WTC11 (cell line): ENCODE results near the gene RHBDD3.

Experiments
- IRF2 ChIP-seq: sonication (generic); formaldehyde crosslinking; IDR thresholded peaks from 2 replicates; pipeline ENCODE4 v1.8.0; 2022; ENCODE audit warnings: low read depth, missing genetic modification reagents, borderline replicate concordance
- TCF7 ChIP-seq: sonication (generic); formaldehyde crosslinking; IDR thresholded peaks from 2 replicates; pipeline ENCODE4 v1.8.0; 2022; ENCODE audit warnings: mild to moderate bottlenecking, low read depth, missing genetic modification reagents, moderate library complexity
- ZNF138 ChIP-seq: sonication (generic); formaldehyde crosslinking; conservative IDR thresholded peaks from 2 replicates; pipeline ENCODE4 v1.8.1; 2022; ENCODE audit warnings: mild to moderate bottlenecking, moderate library complexity, missing genetic modification reagents
- TF ChIP-seq, protein P1 (sequence below): fragments of 200-600 bp; IDR thresholded peaks from 2 replicates; pipeline ENCODE4 v1.8.0; 2022; ENCODE audit warnings: antibody characterized with exemption
- TF ChIP-seq, protein P2 (sequence below): sonication (generic); formaldehyde crosslinking; IDR thresholded peaks from 2 replicates; pipeline ENCODE4 v1.8.1; 2022; ENCODE audit warnings: mild to moderate bottlenecking, moderate library complexity, missing genetic modification reagents
- TF ChIP-seq, protein P3 (sequence below): sonication (generic); formaldehyde crosslinking; IDR thresholded peaks from 2 replicates; pipeline ENCODE4 v1.8.1; 2022; ENCODE audit warnings: low read depth, mild to moderate bottlenecking, moderate library complexity, missing genetic modification reagents, borderline replicate concordance
- TF ChIP-seq, protein P4 (sequence below): sonication (generic); formaldehyde crosslinking; IDR thresholded peaks from 2 replicates; pipeline ENCODE4 v1.8.1; 2023; ENCODE audit warnings: mild to moderate bottlenecking, missing genetic modification reagents

DNA sequence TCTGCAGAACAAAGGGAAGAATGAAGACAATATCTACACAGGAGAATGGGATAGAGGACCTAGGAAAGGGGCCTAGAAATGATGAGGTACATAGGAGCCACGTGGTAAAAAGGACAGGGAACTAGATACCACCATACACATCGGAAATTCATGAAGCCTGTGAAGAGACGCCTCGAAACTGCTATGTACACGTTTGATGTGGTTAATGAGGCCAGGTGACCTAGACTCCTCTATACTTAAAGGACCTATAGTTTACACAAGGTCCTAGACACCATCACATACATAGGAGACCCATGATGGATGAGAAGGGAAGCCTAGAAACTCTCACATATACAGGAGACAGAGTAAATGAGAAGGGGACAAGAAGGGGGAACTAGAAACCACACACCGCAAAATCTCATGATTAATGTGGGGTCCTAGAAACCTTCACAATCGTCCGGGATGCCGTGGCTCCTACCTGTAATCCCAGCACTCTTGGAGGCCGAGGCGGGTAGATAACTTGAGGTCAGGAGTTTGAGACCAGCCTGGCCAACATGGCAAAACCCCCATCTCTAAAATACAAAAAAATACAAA lies 23.8 kb downstream of the RHBDD3 start:
- TF ChIP-seq TCF7 (CRISPR knock-in tag) (no peak), IRF2 (CRISPR knock-in tag) (no peak), ZNF138 (no peak)
- TF ChIP-seq, protein P1, sequence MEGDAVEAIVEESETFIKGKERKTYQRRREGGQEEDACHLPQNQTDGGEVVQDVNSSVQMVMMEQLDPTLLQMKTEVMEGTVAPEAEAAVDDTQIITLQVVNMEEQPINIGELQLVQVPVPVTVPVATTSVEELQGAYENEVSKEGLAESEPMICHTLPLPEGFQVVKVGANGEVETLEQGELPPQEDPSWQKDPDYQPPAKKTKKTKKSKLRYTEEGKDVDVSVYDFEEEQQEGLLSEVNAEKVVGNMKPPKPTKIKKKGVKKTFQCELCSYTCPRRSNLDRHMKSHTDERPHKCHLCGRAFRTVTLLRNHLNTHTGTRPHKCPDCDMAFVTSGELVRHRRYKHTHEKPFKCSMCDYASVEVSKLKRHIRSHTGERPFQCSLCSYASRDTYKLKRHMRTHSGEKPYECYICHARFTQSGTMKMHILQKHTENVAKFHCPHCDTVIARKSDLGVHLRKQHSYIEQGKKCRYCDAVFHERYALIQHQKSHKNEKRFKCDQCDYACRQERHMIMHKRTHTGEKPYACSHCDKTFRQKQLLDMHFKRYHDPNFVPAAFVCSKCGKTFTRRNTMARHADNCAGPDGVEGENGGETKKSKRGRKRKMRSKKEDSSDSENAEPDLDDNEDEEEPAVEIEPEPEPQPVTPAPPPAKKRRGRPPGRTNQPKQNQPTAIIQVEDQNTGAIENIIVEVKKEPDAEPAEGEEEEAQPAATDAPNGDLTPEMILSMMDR: no peak
- TF ChIP-seq, protein P2, sequence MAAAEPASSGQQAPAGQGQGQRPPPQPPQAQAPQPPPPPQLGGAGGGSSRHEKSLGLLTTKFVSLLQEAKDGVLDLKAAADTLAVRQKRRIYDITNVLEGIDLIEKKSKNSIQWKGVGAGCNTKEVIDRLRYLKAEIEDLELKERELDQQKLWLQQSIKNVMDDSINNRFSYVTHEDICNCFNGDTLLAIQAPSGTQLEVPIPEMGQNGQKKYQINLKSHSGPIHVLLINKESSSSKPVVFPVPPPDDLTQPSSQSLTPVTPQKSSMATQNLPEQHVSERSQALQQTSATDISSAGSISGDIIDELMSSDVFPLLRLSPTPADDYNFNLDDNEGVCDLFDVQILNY: no peak
- TF ChIP-seq, protein P3, sequence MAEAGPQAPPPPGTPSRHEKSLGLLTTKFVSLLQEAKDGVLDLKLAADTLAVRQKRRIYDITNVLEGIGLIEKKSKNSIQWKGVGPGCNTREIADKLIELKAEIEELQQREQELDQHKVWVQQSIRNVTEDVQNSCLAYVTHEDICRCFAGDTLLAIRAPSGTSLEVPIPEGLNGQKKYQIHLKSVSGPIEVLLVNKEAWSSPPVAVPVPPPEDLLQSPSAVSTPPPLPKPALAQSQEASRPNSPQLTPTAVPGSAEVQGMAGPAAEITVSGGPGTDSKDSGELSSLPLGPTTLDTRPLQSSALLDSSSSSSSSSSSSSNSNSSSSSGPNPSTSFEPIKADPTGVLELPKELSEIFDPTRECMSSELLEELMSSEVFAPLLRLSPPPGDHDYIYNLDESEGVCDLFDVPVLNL (CRISPR knock-in tag): no peak
- TF ChIP-seq, protein P4, sequence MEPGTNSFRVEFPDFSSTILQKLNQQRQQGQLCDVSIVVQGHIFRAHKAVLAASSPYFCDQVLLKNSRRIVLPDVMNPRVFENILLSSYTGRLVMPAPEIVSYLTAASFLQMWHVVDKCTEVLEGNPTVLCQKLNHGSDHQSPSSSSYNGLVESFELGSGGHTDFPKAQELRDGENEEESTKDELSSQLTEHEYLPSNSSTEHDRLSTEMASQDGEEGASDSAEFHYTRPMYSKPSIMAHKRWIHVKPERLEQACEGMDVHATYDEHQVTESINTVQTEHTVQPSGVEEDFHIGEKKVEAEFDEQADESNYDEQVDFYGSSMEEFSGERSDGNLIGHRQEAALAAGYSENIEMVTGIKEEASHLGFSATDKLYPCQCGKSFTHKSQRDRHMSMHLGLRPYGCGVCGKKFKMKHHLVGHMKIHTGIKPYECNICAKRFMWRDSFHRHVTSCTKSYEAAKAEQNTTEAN (CRISPR knock-in tag): no peak
